SH-SY5Y (cell line): ENCODE data around the gene E2F2.

Experiments
- GATA2 ChIP-seq: IDR thresholded peaks from 2 replicates; pipeline ENCODE4 v1.6.1; 2011; ENCODE audit warnings: mild to moderate bottlenecking, low read depth, low read length
- GATA3 ChIP-seq: IDR thresholded peaks from 2 replicates; pipeline ENCODE4 v1.6.1; 2011; ENCODE audit warnings: low read depth, mild to moderate bottlenecking, low read length, moderate library complexity

DNA sequence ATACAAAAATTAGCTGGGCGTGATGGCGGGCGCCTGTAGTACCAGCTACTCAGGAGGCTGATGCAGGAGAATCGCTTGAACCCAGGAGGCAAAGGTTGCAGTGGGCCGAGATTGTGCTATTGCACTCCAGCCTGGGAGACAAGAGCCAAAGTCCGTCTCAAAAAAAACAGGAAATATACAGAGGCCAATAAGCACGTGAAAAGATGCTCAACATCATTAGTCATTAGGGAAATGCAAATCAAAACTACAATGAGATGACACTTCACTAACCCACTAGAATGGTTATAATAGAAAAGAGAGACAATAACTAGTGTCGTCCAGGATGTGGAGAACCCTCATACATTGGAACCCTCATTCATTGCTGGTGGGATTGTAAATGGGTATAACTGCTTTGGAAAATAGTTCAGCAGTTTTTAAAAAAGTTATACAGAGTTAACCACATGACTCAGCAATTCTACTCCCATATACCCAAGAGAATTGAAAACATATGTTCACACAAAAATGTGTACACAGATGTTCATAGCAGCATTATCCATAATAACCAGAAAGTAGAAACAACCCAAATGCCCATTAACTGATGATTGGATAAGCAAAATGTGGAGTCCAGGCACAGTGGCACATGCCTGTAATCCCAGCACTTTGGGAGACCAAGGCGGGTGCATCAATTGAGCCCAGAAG is 6.4 kb upstream of the E2F2 start:
- TF ChIP-seq GATA3 (peak; percentile 58), GATA2 (peak; percentile 52)
